Measurements from ENCODE around the gene PSMA6.

DNA sequence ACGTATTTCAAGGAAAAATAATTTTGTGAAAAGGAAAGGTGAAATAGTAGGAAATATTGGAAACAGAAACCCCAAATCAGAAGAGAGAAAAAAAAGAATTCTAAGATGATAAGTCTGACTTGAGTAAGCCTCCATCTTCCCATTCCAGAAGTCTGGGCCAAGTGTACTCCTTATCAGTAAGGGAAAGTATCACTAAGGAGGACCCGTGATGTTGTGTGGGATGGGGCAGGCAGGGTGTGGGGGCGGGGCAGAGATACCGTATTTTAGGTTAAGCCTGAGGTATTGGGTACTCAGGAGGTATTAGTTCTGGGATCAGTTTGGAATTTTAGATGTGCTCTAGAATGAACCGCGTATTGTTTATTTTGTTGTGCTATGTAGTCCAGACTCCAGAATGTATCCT lies 33.8 kb upstream of the PSMA6 start:
- TF ChIP-seq YY1 (IDR thresholded peaks at IDR 0.05; ENCODE audit: low read depth) (no peak), RAD21 (IDR thresholded peaks at IDR 0.05; ENCODE audit: low read depth) (no peak), TAF1 (IDR thresholded peaks at IDR 0.05; ENCODE audit: low read depth) (no peak), EP300 (IDR thresholded peaks at IDR 0.05; ENCODE audit: borderline replicate concordance) (no peak), TEAD4 (IDR thresholded peaks at IDR 0.05) (no peak), TCF12 (IDR thresholded peaks at IDR 0.05; ENCODE audit: low read depth) (no peak), CREB1 (IDR thresholded peaks at IDR 0.05; ENCODE audit: low read depth) (no peak), EGR1 (IDR thresholded peaks at IDR 0.05) (no peak)
- TF ChIP-seq, protein P1, sequence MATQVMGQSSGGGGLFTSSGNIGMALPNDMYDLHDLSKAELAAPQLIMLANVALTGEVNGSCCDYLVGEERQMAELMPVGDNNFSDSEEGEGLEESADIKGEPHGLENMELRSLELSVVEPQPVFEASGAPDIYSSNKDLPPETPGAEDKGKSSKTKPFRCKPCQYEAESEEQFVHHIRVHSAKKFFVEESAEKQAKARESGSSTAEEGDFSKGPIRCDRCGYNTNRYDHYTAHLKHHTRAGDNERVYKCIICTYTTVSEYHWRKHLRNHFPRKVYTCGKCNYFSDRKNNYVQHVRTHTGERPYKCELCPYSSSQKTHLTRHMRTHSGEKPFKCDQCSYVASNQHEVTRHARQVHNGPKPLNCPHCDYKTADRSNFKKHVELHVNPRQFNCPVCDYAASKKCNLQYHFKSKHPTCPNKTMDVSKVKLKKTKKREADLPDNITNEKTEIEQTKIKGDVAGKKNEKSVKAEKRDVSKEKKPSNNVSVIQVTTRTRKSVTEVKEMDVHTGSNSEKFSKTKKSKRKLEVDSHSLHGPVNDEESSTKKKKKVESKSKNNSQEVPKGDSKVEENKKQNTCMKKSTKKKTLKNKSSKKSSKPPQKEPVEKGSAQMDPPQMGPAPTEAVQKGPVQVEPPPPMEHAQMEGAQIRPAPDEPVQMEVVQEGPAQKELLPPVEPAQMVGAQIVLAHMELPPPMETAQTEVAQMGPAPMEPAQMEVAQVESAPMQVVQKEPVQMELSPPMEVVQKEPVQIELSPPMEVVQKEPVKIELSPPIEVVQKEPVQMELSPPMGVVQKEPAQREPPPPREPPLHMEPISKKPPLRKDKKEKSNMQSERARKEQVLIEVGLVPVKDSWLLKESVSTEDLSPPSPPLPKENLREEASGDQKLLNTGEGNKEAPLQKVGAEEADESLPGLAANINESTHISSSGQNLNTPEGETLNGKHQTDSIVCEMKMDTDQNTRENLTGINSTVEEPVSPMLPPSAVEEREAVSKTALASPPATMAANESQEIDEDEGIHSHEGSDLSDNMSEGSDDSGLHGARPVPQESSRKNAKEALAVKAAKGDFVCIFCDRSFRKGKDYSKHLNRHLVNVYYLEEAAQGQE (IDR thresholded peaks at IDR 0.05; ENCODE audit: low read depth), result no peak
- TF ChIP-seq, protein P2, sequence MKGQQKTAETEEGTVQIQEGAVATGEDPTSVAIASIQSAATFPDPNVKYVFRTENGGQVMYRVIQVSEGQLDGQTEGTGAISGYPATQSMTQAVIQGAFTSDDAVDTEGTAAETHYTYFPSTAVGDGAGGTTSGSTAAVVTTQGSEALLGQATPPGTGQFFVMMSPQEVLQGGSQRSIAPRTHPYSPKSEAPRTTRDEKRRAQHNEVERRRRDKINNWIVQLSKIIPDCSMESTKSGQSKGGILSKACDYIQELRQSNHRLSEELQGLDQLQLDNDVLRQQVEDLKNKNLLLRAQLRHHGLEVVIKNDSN (IDR thresholded peaks at IDR 0.05), result no peak
- TF ChIP-seq, protein P3, sequence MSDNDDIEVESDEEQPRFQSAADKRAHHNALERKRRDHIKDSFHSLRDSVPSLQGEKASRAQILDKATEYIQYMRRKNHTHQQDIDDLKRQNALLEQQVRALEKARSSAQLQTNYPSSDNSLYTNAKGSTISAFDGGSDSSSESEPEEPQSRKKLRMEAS (IDR thresholded peaks at IDR 0.05), result no peak
